ENCODE data around the gene SCUBE3. TPM values are rescaled to one million over a fixed set of nuclear protein-coding genes. Genes with fewer than 3 reads are reported as not detected.

The SCUBE3 gene
- total and polyA plus RNA-seq, 2 of the 13 experiments (the other 11 are each of a cell fraction or from before 2014, with no cell fraction given) = not detected

DNA sequence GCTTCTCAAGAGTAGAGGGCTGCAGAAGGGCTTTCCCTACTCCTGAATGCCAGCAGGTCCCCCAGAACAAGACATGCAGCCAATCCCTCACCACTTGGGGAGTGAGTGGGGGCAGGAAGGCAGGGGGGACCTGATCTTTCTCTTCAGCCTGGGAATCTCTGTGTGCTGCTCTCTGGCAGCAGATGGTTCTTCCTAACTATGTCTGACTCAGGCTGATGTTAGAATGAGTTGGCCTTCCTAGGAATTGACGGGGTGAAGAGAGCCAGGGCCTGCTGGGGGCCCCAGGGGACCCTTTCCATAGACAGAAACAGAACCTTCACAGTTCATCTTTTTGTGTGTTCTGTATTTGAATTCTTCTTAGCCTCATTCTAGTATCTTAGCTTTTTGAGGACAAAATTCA is 43.6 kb upstream of the SCUBE3 start (continued):
- TF ChIP-seq JUNB (CRISPR knock-in tag; IDR thresholded peaks at IDR 0.05; ENCODE audit: borderline replicate concordance) (no peak), ZNF839 (CRISPR knock-in tag; IDR thresholded peaks at IDR 0.05; ENCODE audit: borderline replicate concordance) (no peak), ZNF652 (CRISPR knock-in tag; IDR thresholded peaks at IDR 0.05; ENCODE audit: borderline replicate concordance, low read depth) (no peak), ZNF142 (CRISPR knock-in tag; IDR thresholded peaks at IDR 0.05) (no peak), ZNF570 (CRISPR knock-in tag; IDR thresholded peaks at IDR 0.05; ENCODE audit: borderline replicate concordance) (no peak), NFE2L2 (IDR thresholded peaks at IDR 0.05; ENCODE audit: low read length) (no peak)
- TF ChIP-seq, protein P1, sequence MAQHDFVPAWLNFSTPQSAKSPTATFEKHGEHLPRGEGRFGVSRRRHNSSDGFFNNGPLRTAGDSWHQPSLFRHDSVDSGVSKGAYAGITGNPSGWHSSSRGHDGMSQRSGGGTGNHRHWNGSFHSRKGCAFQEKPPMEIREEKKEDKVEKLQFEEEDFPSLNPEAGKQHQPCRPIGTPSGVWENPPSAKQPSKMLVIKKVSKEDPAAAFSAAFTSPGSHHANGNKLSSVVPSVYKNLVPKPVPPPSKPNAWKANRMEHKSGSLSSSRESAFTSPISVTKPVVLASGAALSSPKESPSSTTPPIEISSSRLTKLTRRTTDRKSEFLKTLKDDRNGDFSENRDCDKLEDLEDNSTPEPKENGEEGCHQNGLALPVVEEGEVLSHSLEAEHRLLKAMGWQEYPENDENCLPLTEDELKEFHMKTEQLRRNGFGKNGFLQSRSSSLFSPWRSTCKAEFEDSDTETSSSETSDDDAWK (CRISPR knock-in tag; IDR thresholded peaks at IDR 0.05) = no peak
